Measurements from ENCODE around the gene SOS2.

The SOS2 gene

DNA sequence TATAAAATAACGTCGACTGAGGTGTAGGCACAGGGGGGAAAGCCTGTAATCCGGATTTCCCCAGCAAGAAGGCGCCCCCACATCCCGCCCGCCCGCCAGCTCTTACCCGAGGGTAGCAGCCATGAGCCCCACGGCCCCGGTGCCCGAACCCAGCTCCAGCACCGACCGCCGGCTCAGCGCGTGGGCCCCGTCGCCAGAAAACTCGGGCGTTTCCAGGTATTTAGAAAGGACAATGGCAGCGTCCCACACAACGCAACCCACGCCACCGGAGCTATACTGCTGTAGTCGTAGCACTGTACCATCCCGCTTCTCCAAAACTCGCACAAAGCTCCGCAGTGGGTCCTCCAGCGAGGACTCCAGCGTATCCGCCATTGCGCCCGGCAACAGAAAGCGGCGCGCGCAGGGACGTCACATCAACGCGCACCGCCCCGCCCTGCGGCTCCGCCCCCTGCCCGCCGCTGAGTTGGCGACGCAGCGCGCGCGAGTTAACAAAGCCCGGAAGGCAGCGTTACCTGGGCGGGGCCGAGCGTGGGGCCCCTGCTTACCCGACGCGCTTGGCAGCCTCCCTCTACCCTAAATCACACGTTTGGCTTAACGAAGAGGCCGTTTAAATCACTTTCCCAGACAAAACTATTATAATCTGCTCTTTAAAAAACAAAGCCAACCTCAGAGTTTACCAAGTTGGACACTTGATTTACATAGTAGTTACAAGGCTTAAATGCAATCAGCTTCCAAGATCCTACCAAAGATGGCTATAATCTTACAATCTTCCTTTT, 115.0 kb downstream of the SOS2 start, which contains the start of gene VCPKMT:
Gene VCPKMT, minus strand, starts transcription at position 392 of the 776 bp plus-strand sequence. Its CDS starts 20 bp downstream, at position 372.
- peak; percentile 93 for DNase-seq (ENCODE audit: low spot score)

- DNase-seq (ENCODE audit: low spot score), result peak; percentile 18
Observed at GRCh38 chr14:50113381-50114035, 117.9 kb downstream of the SOS2 start.

DNA sequence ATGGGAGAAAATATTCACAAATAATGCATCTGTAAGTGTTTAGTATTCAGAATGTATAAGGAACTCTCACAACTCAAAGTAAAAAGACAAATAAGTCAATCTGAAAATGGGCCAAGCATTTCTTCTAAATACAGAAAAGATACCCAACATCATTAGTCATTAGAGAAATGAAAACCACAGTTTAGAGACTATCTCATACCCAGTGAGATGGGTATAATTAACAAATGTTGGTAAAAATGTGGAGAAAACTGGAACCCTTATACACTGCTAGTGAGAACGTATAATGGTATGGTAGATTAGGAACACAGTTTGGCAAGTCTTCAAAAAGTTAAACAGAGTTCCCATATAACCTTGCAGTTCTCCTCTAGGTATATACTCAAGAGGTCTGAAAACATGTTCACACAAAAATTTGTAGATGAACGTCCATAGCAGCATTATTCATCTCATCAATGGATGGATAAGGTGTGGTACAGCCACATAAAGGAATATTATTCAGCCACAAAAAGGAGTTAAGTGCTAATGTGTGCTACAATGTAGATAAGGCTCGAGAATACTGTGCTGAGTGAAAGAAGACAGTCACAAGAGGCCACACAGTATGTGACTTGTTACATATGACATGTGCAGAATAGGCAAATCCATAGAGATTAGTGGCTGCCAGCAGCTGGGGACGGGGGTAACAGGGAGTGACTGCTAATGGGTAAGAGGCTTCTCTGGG, 120.9 kb downstream of the SOS2 start:
- DNase-seq (ENCODE audit: low spot score), result no peak

DNA sequence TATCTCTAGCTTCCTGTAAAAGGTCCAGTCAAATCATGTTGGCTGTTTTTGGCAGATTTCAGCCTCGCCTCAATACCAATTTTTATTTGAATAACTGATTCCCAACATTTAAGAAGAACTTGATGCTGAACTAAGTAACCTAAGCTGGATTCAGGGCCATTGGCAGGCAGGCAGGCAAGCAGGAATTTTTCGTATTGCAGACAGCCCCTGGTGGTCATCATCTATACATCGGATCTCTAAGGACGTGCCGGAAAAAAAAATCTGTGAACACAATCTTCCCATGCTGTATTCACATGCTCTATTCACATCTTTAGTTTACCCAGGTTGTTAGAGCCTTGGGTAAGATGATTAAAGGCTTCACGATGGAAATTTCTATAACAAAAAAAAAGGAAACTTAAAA, 122.0 kb downstream of the SOS2 start:
- DNase-seq (ENCODE audit: low spot score), result no peak

DNA sequence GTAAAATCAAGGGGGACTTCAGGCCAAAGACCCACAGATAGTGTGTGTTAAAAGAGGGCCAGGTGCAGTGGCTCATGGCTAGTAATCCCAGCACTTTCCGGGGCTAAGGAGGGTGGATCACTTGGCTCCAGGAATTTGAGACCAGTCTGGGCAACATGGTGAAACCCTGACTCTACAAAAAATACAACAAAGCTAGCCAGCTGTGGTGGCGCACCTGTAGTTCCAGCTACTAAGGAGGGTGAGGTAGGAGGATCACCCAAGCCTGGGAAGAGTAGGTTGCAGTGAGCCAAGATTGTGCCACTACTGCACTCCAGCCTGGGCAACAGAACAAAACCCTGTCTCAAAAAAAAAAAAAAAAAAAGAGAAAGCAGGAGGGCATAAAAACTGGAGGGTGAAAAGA, 123.5 kb downstream of the SOS2 start:
- no peak for DNase-seq (ENCODE audit: low spot score)

- DNase-seq (ENCODE audit: low spot score), result no peak
Observed at GRCh38 chr14:50106178-50106577, 125.2 kb downstream of the SOS2 start.

- DNase-seq (ENCODE audit: low spot score), result no peak
Observed at GRCh38 chr14:50103558-50103957, 127.8 kb downstream of the SOS2 start.

DNA sequence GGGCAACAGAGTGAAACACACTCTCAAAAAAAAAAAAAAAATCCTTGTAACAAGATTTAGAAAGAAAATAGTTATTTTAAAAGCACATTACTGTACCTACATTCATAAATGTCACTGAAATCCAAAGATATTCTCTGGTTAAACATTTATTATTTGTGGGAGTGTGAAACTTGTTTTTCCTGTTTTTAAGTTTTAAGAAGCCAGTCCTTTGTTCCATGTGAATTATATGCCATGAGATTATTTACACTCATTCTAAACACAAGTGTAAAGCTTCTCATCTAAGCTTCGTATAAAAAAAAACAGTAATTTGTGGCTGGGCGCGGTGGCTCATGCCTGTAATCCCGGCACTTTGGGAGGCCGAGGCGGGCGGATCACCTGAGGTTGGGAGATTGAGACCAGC, 130.0 kb downstream of the SOS2 start:
- no peak for DNase-seq (ENCODE audit: low spot score)

DNA sequence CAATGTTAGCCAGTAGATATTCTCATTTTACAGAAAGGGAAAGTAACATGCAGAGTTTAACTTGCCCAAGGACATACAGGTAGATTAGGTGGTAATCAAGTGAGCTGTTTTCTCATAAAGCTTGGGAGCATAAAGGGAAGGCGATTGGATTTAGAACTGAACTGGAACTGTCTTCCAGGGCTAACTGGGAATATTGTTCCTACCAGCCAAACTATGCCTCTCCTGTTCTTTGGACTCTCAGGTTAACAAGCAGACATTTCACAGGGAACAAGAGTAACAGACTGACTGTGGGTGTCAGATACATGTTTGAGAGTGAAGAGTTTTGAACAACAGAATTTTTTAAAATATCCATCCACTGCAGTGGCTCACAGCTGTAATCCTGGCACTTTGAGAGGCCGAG, 130.6 kb downstream of the SOS2 start:
- no peak for DNase-seq (ENCODE audit: low spot score)

DNA sequence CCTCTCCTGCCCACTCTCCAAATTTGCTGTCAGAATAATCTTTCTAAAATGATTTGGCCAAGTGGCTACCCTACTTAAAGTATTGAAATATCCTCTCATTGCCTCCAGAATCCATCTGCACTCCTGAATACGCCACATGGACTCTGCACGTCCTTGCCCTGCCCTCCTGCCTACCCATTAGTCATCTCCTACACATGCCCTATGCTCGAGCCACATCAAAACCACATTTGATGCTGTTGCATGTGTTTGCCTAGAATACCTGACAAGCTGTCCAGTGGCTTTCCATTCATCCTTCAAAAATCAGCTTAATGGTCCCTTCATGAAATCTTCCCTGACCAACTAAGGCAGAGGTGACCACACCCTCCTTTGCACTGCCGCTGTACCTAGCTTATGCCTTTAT, 132.0 kb downstream of the SOS2 start:
- DNase-seq (ENCODE audit: low spot score), result no peak

- peak; percentile 27 for DNase-seq (ENCODE audit: low spot score)
Observed at GRCh38 chr14:50095895-50096294, 135.5 kb downstream of the SOS2 start.

GRCh38 chr14:50094056-50094755, 137.2 kb downstream of the SOS2 start:
- DNase-seq (ENCODE audit: low spot score), result no peak

GRCh38 chr14:50093496-50093895, 137.9 kb downstream of the SOS2 start:
- DNase-seq (ENCODE audit: low spot score), result no peak

DNA sequence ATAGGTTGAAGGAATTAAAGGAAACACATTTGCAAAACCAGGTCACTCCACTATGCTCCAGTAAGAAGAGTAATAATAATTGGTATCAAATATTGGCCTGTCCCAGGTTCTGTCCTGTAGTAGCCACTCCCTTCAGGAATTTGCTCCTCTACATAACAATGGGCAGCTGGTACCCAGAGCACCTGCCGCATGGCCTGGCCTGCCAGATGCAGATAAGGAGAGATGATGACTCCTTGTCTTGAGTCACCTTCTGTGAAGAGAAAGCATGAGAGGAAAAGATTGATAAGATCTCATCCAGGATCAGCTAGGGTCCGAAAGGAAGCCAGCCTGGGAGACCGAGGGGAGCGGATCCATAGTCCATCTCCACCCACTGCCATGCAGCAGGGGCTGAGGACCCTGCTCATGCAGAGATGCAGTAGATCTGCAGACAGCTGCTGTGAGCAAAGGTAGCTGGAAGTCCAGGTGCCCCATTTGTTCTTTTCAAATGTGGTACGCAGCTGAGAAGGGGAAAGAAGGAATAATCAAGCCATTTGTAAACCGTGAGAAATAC, 139.3 kb downstream of the SOS2 start:
- DNase-seq (ENCODE audit: low spot score), result no peak

- DNase-seq (ENCODE audit: low spot score), result no peak
Observed at GRCh38 chr14:50091240-50091913, 140.0 kb downstream of the SOS2 start.

- no peak for DNase-seq (ENCODE audit: low spot score)
Observed at GRCh38 chr14:50089208-50089607, 142.2 kb downstream of the SOS2 start.

GRCh38 chr14:50088731-50089130, 142.6 kb downstream of the SOS2 start:
- DNase-seq (ENCODE audit: low spot score), result no peak

- DNase-seq (ENCODE audit: low spot score), result no peak
Observed at GRCh38 chr14:50088117-50088515, 143.3 kb downstream of the SOS2 start.

DNA sequence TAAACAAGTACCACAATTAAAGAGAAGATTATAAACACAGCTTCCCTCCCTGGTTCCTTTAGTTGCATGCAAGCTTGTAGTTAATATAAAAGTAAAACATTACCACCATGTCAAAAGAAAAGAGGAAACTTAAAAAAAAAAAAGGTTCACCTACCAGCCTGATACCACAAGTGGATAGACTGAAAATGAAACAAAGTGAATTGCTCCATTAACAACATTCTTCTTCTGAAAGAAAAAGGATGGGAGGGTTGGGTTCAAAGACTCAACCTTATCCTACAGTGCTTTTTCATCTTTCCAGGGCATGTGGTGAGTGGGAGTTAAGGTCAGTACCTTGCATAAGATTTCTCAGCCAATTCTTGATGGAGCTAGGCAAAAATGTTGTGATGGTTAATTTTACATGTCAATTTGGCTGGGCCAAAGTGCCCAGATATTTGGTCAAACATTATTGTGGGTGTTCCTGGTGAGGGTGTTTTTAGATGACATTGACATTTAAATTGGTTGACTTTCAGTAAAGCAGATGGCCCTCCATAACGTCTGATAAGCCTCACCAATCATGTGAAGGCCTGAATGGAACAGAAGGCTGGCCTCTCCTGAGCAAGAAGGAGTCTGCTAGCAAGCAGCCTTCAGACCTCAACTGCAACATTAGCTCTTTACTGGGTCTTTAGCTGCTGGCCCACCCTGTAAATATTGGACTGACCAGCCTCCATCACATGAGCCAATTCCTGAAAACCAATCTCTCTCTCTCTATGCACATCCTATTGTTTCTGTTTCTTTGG, 143.8 kb downstream of the SOS2 start:
- DNase-seq (ENCODE audit: low spot score), result no peak

DNA sequence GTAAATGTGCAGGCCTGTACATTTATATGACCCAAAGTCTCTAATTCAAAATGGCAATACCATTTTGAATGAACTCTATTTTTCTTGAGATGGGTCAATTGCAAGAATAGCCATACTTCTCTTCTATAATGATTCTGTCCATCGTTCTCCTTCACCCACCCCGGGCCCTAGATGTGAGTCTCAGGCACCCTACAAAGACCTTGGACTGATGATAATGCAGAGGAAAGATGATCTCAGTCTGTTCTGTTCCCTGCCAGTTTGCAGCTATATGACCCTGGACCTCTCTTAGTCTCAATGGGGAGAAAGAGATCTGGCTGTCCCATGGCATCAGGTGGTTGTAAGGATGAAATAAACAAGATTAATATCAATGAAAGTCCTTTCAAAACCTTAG, 145.1 kb downstream of the SOS2 start:
- DNase-seq (ENCODE audit: low spot score), result no peak
